ENCODE data around the gene UTP15.

UTP15 gene

GRCh38 chr5:73529081-73529480, 36.5 kb upstream of the UTP15 start:
- no peak for TF ChIP-seq CTCF (IDR thresholded peaks at IDR 0.05; ENCODE audit: low read depth, low read length, missing control alignments)
- no peak for DNase-seq (ENCODE audit: low read depth)
- H3K4me3 ChIP-seq (ENCODE audit: low read depth, low read length) = no peak overlapping the region

GRCh38 chr5:73531356-73531755, 34.2 kb upstream of the UTP15 start:
- H3K4me3 ChIP-seq (ENCODE audit: low read depth, low read length) = no peak overlapping the region
- TF ChIP-seq CTCF (IDR thresholded peaks at IDR 0.05; ENCODE audit: low read depth, low read length, missing control alignments) = no peak
- DNase-seq (ENCODE audit: low read depth) = no peak

GRCh38 chr5:73532195-73532594, 33.3 kb upstream of the UTP15 start:
- no peak for DNase-seq (ENCODE audit: low read depth)
- no peak overlapping the region for H3K4me3 ChIP-seq (ENCODE audit: low read depth, low read length)
- no peak for TF ChIP-seq CTCF (IDR thresholded peaks at IDR 0.05; ENCODE audit: low read depth, low read length, missing control alignments)

GRCh38 chr5:73534011-73534644, 31.4 kb upstream of the UTP15 start:
- DNase-seq (ENCODE audit: low read depth) = no peak
- no peak for TF ChIP-seq CTCF (IDR thresholded peaks at IDR 0.05; ENCODE audit: low read depth, low read length, missing control alignments)
- H3K4me3 ChIP-seq (ENCODE audit: low read depth, low read length) = no peak overlapping the region

- TF ChIP-seq CTCF (IDR thresholded peaks at IDR 0.05; ENCODE audit: low read depth, low read length, missing control alignments) = no peak
- no peak overlapping the region for H3K4me3 ChIP-seq (ENCODE audit: low read depth, low read length)
- no peak for DNase-seq (ENCODE audit: low read depth)
Observed at GRCh38 chr5:73534971-73535370, 30.6 kb upstream of the UTP15 start.

GRCh38 chr5:73539730-73540129, 25.8 kb upstream of the UTP15 start:
- no peak for DNase-seq (ENCODE audit: low read depth)
- no peak overlapping the region for H3K4me3 ChIP-seq (ENCODE audit: low read depth, low read length)
- no peak for TF ChIP-seq CTCF (IDR thresholded peaks at IDR 0.05; ENCODE audit: low read depth, low read length, missing control alignments)

GRCh38 chr5:73540192-73540591, 25.4 kb upstream of the UTP15 start:
- no peak for DNase-seq (ENCODE audit: low read depth)
- no peak overlapping the region for H3K4me3 ChIP-seq (ENCODE audit: low read depth, low read length)
- no peak for TF ChIP-seq CTCF (IDR thresholded peaks at IDR 0.05; ENCODE audit: low read depth, low read length, missing control alignments)
